Neuronal stem cell (in vitro differentiated cells): ENCODE data around the gene PCDHA3.
A peak's percentile ranks its signal among the peaks of the same experiment; 100 is the strongest.
"Not testable (repeated sequence)": the region's sequence is repeated elsewhere in the genome, so short reads cannot be mapped to it uniquely, and the experiment has no call there.

Experiments used
- DNase-seq: peaks from one replicate; pipeline ENCODE4 v3.0.0-alpha.2; 2013; ENCODE audit warnings: low spot score
- H2AFZ ChIP-seq: one replicate; pipeline ENCODE4 v1.6.1; 2013; ENCODE audit warnings: mild to moderate bottlenecking, low read length, inconsistent platforms
- H2AK5ac ChIP-seq: 2 replicates; pipeline ENCODE4 v1.6.1; 2013; ENCODE audit warnings: low read depth, mild to moderate bottlenecking, inconsistent platforms, low read length, moderate library complexity, mixed read lengths
- H2BK120ac ChIP-seq: 2 replicates; pipeline ENCODE4 v1.6.1; 2013; ENCODE audit warnings: low read depth, mild to moderate bottlenecking, inconsistent platforms, low read length, moderate library complexity, mixed read lengths
- H2BK12ac ChIP-seq: one replicate; pipeline ENCODE4 v1.6.1; 2013; ENCODE audit warnings: low read length, inconsistent platforms
- H2BK15ac ChIP-seq: 2 replicates; pipeline ENCODE4 v1.6.1; 2013; ENCODE audit warnings: mild to moderate bottlenecking, low read length, inconsistent platforms, mixed read lengths
- H2BK5ac ChIP-seq: one replicate; pipeline ENCODE4 v1.6.1; 2013; ENCODE audit warnings: inconsistent platforms, mild to moderate bottlenecking, low read length, moderate library complexity
- H3K14ac ChIP-seq: one replicate; pipeline ENCODE4 v1.6.1; 2013; ENCODE audit warnings: low read length, inconsistent platforms
- H3K18ac ChIP-seq: 2 replicates; pipeline ENCODE4 v1.6.1; 2013; ENCODE audit warnings: low read length, inconsistent platforms
- H3K23ac ChIP-seq: 2 replicates; pipeline ENCODE4 v1.6.1; 2013; ENCODE audit warnings: low read depth, mild to moderate bottlenecking, mixed read lengths, low read length, inconsistent platforms; ENCODE audit not compliant: poor library complexity
- H3K27ac ChIP-seq: replicated peaks from 3 replicates; pipeline ENCODE4 v1.5.1; 2013; ENCODE audit warnings: low read length, inconsistent platforms
- H3K27me3 ChIP-seq, 3 experiments: 2 replicates each; pipeline ENCODE4 v1.6.1; 2013; ENCODE audit warnings: low read length in 3 of 3, mild to moderate bottlenecking in 2 of 3, inconsistent platforms in 1 of 3, low read depth in 1 of 3, mixed read lengths in 1 of 3, moderate library complexity in 1 of 3; ENCODE audit not compliant: control insufficient read depth in 3 of 3, insufficient read depth in 3 of 3
- H3K36me3 ChIP-seq, 2 donors: replicated peaks in 1 of 2; 2 replicates each; pipeline ENCODE4 v1.6.1; 2013; ENCODE audit warnings: low read length in 2 of 2; ENCODE audit not compliant: control insufficient read depth in 2 of 2, insufficient read depth in 2 of 2
- H3K4ac ChIP-seq: 2 replicates; pipeline ENCODE4 v1.6.1; 2013; ENCODE audit warnings: inconsistent platforms, mild to moderate bottlenecking, low read length, moderate library complexity
- H3K4me1 ChIP-seq, 2 donors: 1 replicate in 1 of 2; 2 replicates in 1 of 2; pipeline ENCODE4 v1.6.1; 2013; ENCODE audit warnings: low read length in 2 of 2, low read depth in 1 of 2; ENCODE audit not compliant: control insufficient read depth in 2 of 2, insufficient read depth in 1 of 2
- H3K4me2 ChIP-seq: one replicate; pipeline ENCODE4 v1.6.1; 2013; ENCODE audit warnings: mild to moderate bottlenecking, low read length, inconsistent platforms; ENCODE audit not compliant: insufficient read depth, poor library complexity, severe bottlenecking
- H3K4me3 ChIP-seq, 2 donors: 2 replicates each; pipeline ENCODE4 v1.5.1; 2013; ENCODE audit warnings: low read length in 2 of 2, mild to moderate bottlenecking in 2 of 2, inconsistent platforms in 1 of 2, moderate library complexity in 1 of 2
- H3K79me1 ChIP-seq: one replicate; pipeline ENCODE4 v1.6.1; 2013; ENCODE audit warnings: low read depth, mild to moderate bottlenecking, inconsistent platforms, low read length, moderate library complexity
- H3K9ac ChIP-seq: one replicate; pipeline ENCODE4 v1.6.1; 2013; ENCODE audit warnings: mild to moderate bottlenecking, low read depth, low read length, inconsistent platforms; ENCODE audit not compliant: poor library complexity
- H3K9me3 ChIP-seq, 2 donors: replicated peaks in 1 of 2; 2 replicates each; pipeline versions ENCODE3 to v1.6.1; 2013; ENCODE audit warnings: low read length in 2 of 2, mild to moderate bottlenecking in 2 of 2, inconsistent platforms in 1 of 2, low read depth in 1 of 2, mixed read lengths in 1 of 2, moderate library complexity in 1 of 2; ENCODE audit not compliant: control insufficient read depth in 2 of 2, insufficient read depth in 1 of 2
- H4K8ac ChIP-seq: one replicate; pipeline ENCODE4 v1.6.1; 2013; ENCODE audit warnings: low read depth, mild to moderate bottlenecking, inconsistent platforms, low read length, moderate library complexity
- H4K91ac ChIP-seq: one replicate; pipeline ENCODE4 v1.6.1; 2013; ENCODE audit warnings: low read length, low read depth, mild to moderate bottlenecking, inconsistent platforms; ENCODE audit not compliant: poor library complexity
- WGBS, 2 donors: extraction: QIAGEN DNeasy Blood & Tissue Kit; methylation state at CpG; one replicate each; pipeline ENCODE4 v1.1.7; 2013; ENCODE audit warnings: missing lambda C conversion rate in 2 of 2, mixed read lengths in 1 of 2; ENCODE audit not compliant: insufficient read length in 2 of 2, insufficient replicate concordance in 1 of 2; ENCODE audit errors: extremely low coverage in 2 of 2; 5-methylcytosine and 5-hydroxymethylcytosine counted together

The PCDHA3 gene

GRCh38 chr5:140827704-140828361, 27.0 kb downstream of the PCDHA3 start, which contains the start of gene PCDHA6:
Gene PCDHA6, plus strand, starts transcription at chr5:140827960. Its CDS starts 132 bp downstream, at chr5:140828092.
- Histone ChIP-seq H3K9me3 (peaks cover 15 to 51% of the 10 kb centered on the region in 2 donors), H2BK15ac (no peak within 1 kb of the TSS), H2BK5ac (no peak within 1 kb of the TSS), H2BK12ac (no peak within 1 kb of the TSS), H3K27ac (no peak within 1 kb of the TSS), H3K36me3 (peaks cover 5 to 42% of the 10 kb centered on the region in 2 donors), H2AFZ (peak within 1 kb of the TSS; percentile 86), H3K23ac (no peak within 1 kb of the TSS), H3K79me1 (peaks cover 8% of the 10 kb centered on the region), H3K4me1 (no peaks in the 10 kb centered on the region), H3K14ac (peak within 1 kb of the TSS; percentile 82), H3K9ac (peak within 1 kb of the TSS; percentile 90), H3K18ac (no peak within 1 kb of the TSS), H4K91ac (no peak within 1 kb of the TSS), H3K4me2 (peak within 1 kb of the TSS; percentile 33), H4K8ac (no peak within 1 kb of the TSS), H3K27me3 (no peaks in the 10 kb centered on the region), H2BK120ac (no peak within 1 kb of the TSS), H2AK5ac (no peak within 1 kb of the TSS), H3K4ac (no peak within 1 kb of the TSS), H3K4me3 (peak within 1 kb of the TSS; percentile 65 to 88)
- WGBS, 2 donors = no CpG with 5 or more reads among the region's 27 CpGs
- no peak for DNase-seq

DNA sequence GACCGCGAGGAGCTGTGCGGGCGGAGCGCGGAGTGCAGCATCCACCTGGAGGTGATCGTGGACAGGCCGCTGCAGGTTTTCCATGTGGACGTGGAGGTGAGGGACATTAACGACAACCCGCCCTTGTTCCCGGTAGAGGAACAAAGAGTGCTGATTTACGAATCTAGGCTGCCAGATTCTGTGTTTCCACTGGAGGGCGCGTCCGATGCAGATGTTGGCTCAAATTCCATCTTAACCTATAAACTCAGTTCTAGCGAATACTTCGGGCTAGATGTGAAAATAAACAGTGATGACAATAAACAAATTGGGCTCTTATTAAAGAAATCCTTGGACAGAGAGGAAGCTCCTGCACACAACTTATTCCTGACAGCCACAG, 27.5 kb downstream of the PCDHA3 start:
- H2BK12ac ChIP-seq = no peak overlapping the region
- H3K14ac ChIP-seq = no peak overlapping the region
- peaks cover 8% of the 10 kb centered on the region for H3K79me1 ChIP-seq
- no peaks in the 10 kb centered on the region for H3K4me1 ChIP-seq
- no CpG with 5 or more reads among the region's 18 CpGs for WGBS, 2 donors
- H3K4me2 ChIP-seq = no peak overlapping the region
- H2AK5ac ChIP-seq = no peak overlapping the region
- H3K9me3 ChIP-seq = peaks cover 14 to 53% of the 10 kb centered on the region in 2 donors
- no peak overlapping the region for H2BK120ac ChIP-seq
- no peak overlapping the region for H2BK5ac ChIP-seq
- no peak overlapping the region for H4K91ac ChIP-seq
- H3K23ac ChIP-seq = no peak overlapping the region
- H4K8ac ChIP-seq = no peak overlapping the region
- peaks cover 5 to 44% of the 10 kb centered on the region in 2 donors for H3K36me3 ChIP-seq
- H3K18ac ChIP-seq = no peak overlapping the region
- peak overlapping the region; percentile 65 to 88 for H3K4me3 ChIP-seq
- no peaks in the 10 kb centered on the region for H3K27me3 ChIP-seq
- H2AFZ ChIP-seq = peak overlapping the region; percentile 86
- no peak overlapping the region for H3K4ac ChIP-seq
- H3K27ac ChIP-seq = no peak overlapping the region
- DNase-seq = no peak
- no peak overlapping the region for H3K9ac ChIP-seq
- no peak overlapping the region for H2BK15ac ChIP-seq

GRCh38 chr5:140829511-140830501, 28.9 kb downstream of the PCDHA3 start:
- no CpG with 5 or more reads among the region's 106 CpGs for WGBS, 2 donors
- peak overlapping the region; percentile 5 for H2BK5ac ChIP-seq

DNA sequence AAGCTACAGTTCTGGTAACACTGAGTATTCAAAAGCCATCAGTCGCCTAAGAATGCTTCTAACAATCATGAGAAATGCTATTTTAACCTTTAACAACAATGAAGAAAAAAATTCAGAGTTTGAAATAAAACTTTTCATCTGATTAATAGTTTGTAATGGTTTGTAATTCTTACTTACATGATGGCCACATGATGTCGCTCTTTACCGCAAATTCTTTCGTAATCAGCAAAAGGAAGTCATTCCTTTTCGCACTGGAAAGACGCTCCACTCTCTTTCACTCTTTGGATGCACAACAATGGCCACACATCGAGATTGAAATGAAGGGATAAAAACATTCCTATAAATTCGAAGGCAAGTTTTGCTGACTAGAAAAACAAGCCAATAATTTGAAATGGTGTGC, 33.1 kb downstream of the PCDHA3 start, which contains the start of gene PCDHA7:
TSS of gene PCDHA7 (plus strand) at position 277 of the 400 bp plus-strand sequence. CDS start at position 392, 115 bp downstream.
- WGBS, 2 donors = no CpG with 5 or more reads among the region's 8 CpGs

More at GRCh38 chr5:140829511-140830501, 28.9 kb downstream of the PCDHA3 start:
- H2AFZ ChIP-seq, H4K8ac ChIP-seq, H3K4me2 ChIP-seq, H3K23ac ChIP-seq, H3K27ac ChIP-seq, H2BK12ac ChIP-seq, H3K27me3 ChIP-seq, H2BK15ac ChIP-seq, H2AK5ac ChIP-seq, H4K91ac ChIP-seq, H3K4ac ChIP-seq, H3K79me1 ChIP-seq, DNase-seq, H3K4me1 ChIP-seq, H3K14ac ChIP-seq: not testable (repeated sequence)
- Histone ChIP-seq H3K18ac (peak overlapping the region; percentile 4), H2BK120ac (peak overlapping the region; percentile 47), H3K4me3 (peak overlapping the region in 1 of 2 donors; percentile 3), H3K9ac (peak overlapping the region; percentile 44), H3K9me3 (peaks cover 9 to 54% of the 10 kb centered on the region in 2 donors), H3K36me3 (peaks cover 4 to 40% of the 10 kb centered on the region in 2 donors)

More for the DNA sequence above, 33.1 kb downstream of the PCDHA3 start, which contains the start of gene PCDHA7:
- no peak within 1 kb of the TSS for H3K4me2 ChIP-seq
- H3K14ac ChIP-seq = no peak within 1 kb of the TSS
- H3K9ac ChIP-seq = no peak within 1 kb of the TSS
- peaks cover 12 to 51% of the 10 kb centered on the region in 2 donors for H3K36me3 ChIP-seq
- H3K4ac ChIP-seq = no peak within 1 kb of the TSS
- H3K18ac ChIP-seq = no peak within 1 kb of the TSS
- H3K23ac ChIP-seq = no peak within 1 kb of the TSS
- no peaks in the 10 kb centered on the region for H3K27me3 ChIP-seq
- H2AFZ ChIP-seq = no peak within 1 kb of the TSS
- no peak within 1 kb of the TSS for H2BK120ac ChIP-seq
- no peak within 1 kb of the TSS for H2BK15ac ChIP-seq
- H3K27ac ChIP-seq = no peak within 1 kb of the TSS
- H4K8ac ChIP-seq = no peak within 1 kb of the TSS
- peaks cover 5% of the 10 kb centered on the region for H3K79me1 ChIP-seq
- H3K4me3 ChIP-seq = no peak within 1 kb of the TSS
- H3K9me3 ChIP-seq = peaks cover 16 to 78% of the 10 kb centered on the region in 2 donors
- H3K4me1 ChIP-seq = no peaks in the 10 kb centered on the region
- no peak for DNase-seq
- no peak within 1 kb of the TSS for H2BK5ac ChIP-seq
- no peak within 1 kb of the TSS for H2AK5ac ChIP-seq
- H2BK12ac ChIP-seq = no peak within 1 kb of the TSS
- H4K91ac ChIP-seq = no peak within 1 kb of the TSS
